HFFc6 (cell line): ENCODE data around the gene EPB41L5. TPM values are rescaled to one million over a fixed set of nuclear protein-coding genes. Genes with fewer than 3 reads are reported as not detected.
A peak's percentile ranks its signal among the peaks of the same experiment; 100 is the strongest.
"Not testable (repeated sequence)": the region's sequence is repeated elsewhere in the genome, so short reads cannot be mapped to it uniquely, and the experiment has no call there.

Experiments used
- DNase-seq: peaks from one replicate; pipeline ENCODE4 v3.0.0-alpha.2; 2018
- H3K27ac Mint-ChIP-seq: 2 replicates; pipeline ENCODE4 v1.8.0; 2020; ENCODE audit warnings: mild to moderate bottlenecking, mixed read lengths
- H3K27me3 Mint-ChIP-seq: 2 replicates; pipeline ENCODE4 v1.8.0; 2021; ENCODE audit warnings: mild to moderate bottlenecking, moderate library complexity, mixed read lengths; ENCODE audit not compliant: insufficient read depth
- H3K36me3 Mint-ChIP-seq: 2 replicates; pipeline ENCODE4 v1.8.0; 2021; ENCODE audit warnings: low read depth, mixed read lengths
- H3K4me1 Mint-ChIP-seq: 2 replicates; pipeline ENCODE4 v1.8.0; 2020; ENCODE audit warnings: low read depth, mixed read lengths
- H3K4me3 Mint-ChIP-seq: 2 replicates; pipeline ENCODE4 v1.8.0; 2020; ENCODE audit warnings: mild to moderate bottlenecking, moderate library complexity, mixed read lengths
- H3K9me3 Mint-ChIP-seq: 2 replicates; pipeline ENCODE4 v1.8.0; 2020; ENCODE audit warnings: mild to moderate bottlenecking, mixed read lengths
- long read RNA-seq: library from polyadenylated mRNA; unstranded; transcript quantifications from one replicate; pipeline ENCODE4 v2.0.0, GENCODE V29; 2019
- total RNA-seq, 6 experiments: library from RNA; stranded (reverse); fragmentation: NEBNext Ultra II Directional; extraction: Animal tissue kit (Norgen Biotek cat#: 25700); gene quantifications; 2 replicates in 1 of 6; 3 replicates in 5 of 6; pipeline ENCODE4 v1.2.3, GENCODE V29; 2021
- TF ChIP-seq, protein P1 (sequence below): fragments of 200-600 bp; sonication (generic); IDR thresholded peaks from 2 replicates; pipeline ENCODE4 v1.5.0; 2021; ENCODE audit warnings: antibody characterized with exemption, mild to moderate bottlenecking

Gene EPB41L5
- 1 to 10 TPM in 3 of 6 experiments, under 1 TPM in 3; 0.63 to 1.3 (median 0.92) TPM for total RNA-seq
- long read RNA-seq, partial matches to known transcripts: 0 of 1 reads
- long read RNA-seq, other reads (novel, unspliced or antisense): 1 of 1 reads

DNA sequence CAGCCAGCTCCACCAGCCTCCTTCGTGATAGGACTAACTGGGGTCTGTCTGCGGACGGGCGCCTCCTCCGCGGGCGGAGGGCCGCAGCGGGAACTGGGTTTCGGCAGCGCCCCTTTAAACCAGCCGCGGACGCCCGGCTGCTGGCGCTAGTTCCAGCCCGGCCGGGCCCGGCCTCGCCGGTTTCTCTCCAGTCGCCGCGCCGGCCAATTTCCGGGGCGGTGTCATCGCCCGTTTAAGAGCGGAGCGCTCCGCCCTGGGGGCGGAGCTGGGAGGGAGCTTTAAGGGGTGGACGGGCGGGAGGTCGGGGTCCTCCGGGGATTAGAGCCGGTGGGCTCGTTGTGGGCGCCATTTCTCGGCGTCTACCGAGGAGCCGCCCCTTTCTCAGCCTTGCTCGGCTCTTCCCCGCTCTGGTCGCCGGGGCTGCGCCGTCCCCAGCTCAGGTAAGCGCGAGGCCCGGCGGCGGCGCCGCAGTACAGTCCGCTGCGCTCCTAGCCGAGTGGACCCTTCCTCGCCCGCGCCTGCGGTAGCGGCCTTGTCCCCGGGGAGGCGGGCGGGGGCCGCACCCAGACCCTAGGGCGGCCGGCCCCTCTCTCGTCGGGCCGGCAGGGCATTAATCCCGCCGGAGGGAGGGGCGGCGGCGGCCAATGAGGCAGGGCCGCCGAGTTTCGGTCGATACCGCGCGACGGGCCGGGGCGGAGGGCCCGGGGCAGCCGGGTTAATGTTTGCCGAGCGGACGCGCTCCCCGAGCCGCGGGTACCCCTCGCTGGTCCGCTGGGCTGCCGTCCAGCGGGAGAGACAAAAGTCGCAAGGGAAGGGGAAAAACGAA lies at the start of gene EPB41L5:
Gene EPB41L5 (plus strand): TSS at position 307 of the 826 bp plus-strand sequence. CDS start 6,008 bp downstream, outside the sequence.
- H3K27ac Mint-ChIP-seq: no peak within 1 kb of the TSS
- no peaks in the 10 kb centered on the region for H3K9me3 Mint-ChIP-seq
- peak; percentile 80 for DNase-seq
- no peaks in the 10 kb centered on the region for H3K27me3 Mint-ChIP-seq
- H3K4me3 Mint-ChIP-seq: peak within 1 kb of the TSS; percentile 83
- H3K4me1 Mint-ChIP-seq: peaks cover 7% of the 10 kb centered on the region
- H3K36me3 Mint-ChIP-seq: no peaks in the 10 kb centered on the region
- TF ChIP-seq, protein P1, sequence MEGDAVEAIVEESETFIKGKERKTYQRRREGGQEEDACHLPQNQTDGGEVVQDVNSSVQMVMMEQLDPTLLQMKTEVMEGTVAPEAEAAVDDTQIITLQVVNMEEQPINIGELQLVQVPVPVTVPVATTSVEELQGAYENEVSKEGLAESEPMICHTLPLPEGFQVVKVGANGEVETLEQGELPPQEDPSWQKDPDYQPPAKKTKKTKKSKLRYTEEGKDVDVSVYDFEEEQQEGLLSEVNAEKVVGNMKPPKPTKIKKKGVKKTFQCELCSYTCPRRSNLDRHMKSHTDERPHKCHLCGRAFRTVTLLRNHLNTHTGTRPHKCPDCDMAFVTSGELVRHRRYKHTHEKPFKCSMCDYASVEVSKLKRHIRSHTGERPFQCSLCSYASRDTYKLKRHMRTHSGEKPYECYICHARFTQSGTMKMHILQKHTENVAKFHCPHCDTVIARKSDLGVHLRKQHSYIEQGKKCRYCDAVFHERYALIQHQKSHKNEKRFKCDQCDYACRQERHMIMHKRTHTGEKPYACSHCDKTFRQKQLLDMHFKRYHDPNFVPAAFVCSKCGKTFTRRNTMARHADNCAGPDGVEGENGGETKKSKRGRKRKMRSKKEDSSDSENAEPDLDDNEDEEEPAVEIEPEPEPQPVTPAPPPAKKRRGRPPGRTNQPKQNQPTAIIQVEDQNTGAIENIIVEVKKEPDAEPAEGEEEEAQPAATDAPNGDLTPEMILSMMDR: no peak; the same call in 1 of the 2 replicates

DNA sequence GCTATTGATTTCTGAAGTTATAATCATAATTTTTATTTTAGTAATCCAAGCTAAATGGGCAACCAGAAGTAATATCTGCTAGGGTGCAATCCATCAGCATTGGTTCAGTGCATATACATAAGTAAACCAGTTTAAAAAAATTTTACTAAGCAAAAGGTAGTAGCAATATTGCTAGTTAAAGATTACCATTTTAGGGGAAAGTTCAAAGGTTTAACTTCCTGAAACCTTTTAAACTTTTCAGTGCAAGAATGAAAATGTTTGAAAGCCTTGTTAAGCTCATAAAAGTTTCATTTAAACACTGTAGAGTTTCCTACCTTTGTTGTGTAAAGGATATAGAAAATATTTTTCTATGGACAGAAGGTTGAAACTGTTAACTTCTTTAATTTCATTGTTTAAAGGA lies 31.0 kb upstream of the EPB41L5 start:
- no peak for DNase-seq
- no peaks in the 10 kb centered on the region; the same call in 1 of the 2 replicates for H3K27me3 Mint-ChIP-seq
- H3K36me3 Mint-ChIP-seq: no peaks in the 10 kb centered on the region
- TF ChIP-seq, protein P1: no peak
- no peak overlapping the region for H3K27ac Mint-ChIP-seq
- no peaks in the 10 kb centered on the region for H3K9me3 Mint-ChIP-seq
- H3K4me1 Mint-ChIP-seq: no peaks in the 10 kb centered on the region
- no peak overlapping the region for H3K4me3 Mint-ChIP-seq

- Mint-ChIP-seq H3K27ac (no peak overlapping the region), H3K9me3 (no peaks in the 10 kb centered on the region), H3K4me1 (no peaks in the 10 kb centered on the region), H3K27me3 (no peaks in the 10 kb centered on the region; the same call in none of the 2 replicates), H3K4me3 (no peak overlapping the region), H3K36me3 (no peaks in the 10 kb centered on the region)
- TF ChIP-seq, protein P1: no peak
- no peak for DNase-seq
Measured at GRCh38 chr2:119982506-119982905, 30.4 kb upstream of the EPB41L5 start.

DNA sequence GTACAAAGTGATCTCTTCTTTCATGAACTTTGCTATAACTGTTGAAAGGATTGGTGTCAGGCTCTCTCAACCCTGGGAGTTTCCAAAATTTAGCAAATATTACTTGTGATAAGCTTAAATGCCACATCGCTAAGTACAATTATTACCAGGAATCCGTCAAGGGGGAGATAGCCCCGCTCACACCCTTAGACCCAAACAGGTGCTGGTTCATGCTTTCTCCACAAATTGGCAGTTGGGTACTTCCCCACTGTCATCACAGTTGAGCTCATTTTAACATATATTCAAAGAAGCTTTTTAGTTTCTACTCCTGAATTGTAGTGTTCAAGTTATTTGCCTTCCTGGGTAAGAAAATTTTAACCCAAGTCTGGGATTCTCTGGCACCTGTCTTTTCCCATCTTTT lies 29.8 kb upstream of the EPB41L5 start:
- no peak for DNase-seq
- no peak overlapping the region for H3K4me3 Mint-ChIP-seq
- H3K9me3 Mint-ChIP-seq: no peaks in the 10 kb centered on the region
- no peaks in the 10 kb centered on the region for H3K36me3 Mint-ChIP-seq
- H3K27ac Mint-ChIP-seq: no peak overlapping the region
- TF ChIP-seq, protein P1: no peak
- H3K4me1 Mint-ChIP-seq: no peaks in the 10 kb centered on the region
- H3K27me3 Mint-ChIP-seq: no peaks in the 10 kb centered on the region; the same call in none of the 2 replicates

DNA sequence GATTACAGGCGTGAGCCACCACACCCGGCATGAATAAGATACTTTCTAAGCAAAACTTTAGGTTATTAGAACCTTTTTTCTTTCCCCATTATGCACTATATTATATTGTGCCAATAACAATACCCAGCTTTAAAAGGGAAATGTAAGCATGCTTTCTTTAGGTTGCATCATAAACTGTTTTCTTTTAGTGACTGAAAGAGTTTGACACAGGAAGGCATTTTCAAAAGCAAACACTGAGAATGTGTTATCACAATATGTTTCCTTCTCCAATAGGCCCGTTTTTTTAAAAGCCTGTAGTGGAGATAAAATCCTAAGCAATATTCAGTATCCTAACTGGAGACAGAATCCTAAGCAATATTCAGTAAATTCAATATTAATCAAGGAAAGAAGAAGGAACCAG lies 16.7 kb upstream of the EPB41L5 start:
- H3K27me3 Mint-ChIP-seq: peaks cover 2% of the 10 kb centered on the region; the same call in 1 of the 2 replicates
- H3K4me1 Mint-ChIP-seq: no peaks in the 10 kb centered on the region
- H3K4me3 Mint-ChIP-seq: no peak overlapping the region
- H3K36me3 Mint-ChIP-seq: 0 out of 2 replicates have a peak, but pooled peaks cover 3% of the 10 kb centered on the region
- H3K27ac Mint-ChIP-seq: no peak overlapping the region
- H3K9me3 Mint-ChIP-seq: no peaks in the 10 kb centered on the region
- TF ChIP-seq, protein P1: no peak
- no peak for DNase-seq

DNA sequence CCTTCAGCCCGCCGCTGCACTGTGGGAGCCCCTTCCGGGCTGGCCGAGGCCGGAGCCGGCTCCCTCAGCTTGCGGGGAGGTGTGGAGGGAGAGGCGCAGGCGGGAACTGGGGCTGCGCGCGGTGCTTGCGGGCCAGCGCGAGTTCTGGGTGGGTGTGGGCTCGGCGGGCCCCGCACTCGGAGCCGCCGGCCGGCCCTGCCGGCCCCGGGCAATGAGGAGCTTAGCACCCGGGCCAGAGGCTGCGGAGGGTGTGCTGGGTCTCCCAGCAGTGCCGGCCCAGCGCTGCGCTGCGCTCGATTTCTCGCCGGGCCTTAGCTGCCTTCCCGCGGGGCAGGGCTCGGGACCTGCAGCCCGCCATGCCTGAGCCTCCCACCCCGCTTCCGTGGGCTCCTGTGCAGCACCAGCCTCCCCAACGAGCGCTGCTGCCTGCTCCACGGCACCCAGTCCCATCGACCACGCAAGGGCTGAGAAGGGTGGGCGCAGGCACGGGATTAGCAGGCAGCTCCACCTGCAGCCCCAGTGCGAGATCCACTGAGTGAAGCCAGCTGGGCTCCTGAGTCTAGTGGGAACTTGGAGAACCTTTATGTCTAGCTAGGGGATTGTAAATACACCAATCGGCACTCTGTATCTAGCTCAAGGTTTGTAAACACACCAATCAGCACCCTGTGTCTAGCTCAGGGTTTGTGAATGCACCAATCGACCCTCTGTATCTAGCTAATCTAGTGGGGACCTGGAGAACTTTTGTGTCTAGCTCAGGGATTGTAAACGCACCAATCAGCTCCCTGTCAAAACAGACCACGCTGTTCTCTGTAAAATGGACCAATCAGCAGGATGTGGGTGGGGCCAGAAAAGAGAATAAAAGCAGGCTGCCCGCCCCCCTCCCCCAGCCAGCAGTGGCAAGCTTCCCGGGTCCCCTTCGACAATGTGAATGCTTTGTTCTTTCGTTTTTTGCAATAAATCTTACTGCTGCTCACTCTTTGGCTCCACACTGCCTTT lies 15.7 kb upstream of the EPB41L5 start:
- not testable (repeated sequence) for H3K36me3 Mint-ChIP-seq, H3K9me3 Mint-ChIP-seq, H3K4me1 Mint-ChIP-seq, H3K27me3 Mint-ChIP-seq, H3K4me3 Mint-ChIP-seq, DNase-seq, H3K27ac Mint-ChIP-seq
